ES-I3 (cell line): Measurements from ENCODE around the gene DDX50.
"Not testable (repeated sequence)": the region's sequence is repeated elsewhere in the genome, so short reads cannot be mapped to it uniquely, and the experiment has no call there.

Experiments used
- H3K36me3 ChIP-seq: 2 replicates; pipeline ENCODE4 v1.6.1; 2013; ENCODE audit warnings: mild to moderate bottlenecking, low read length, control low read depth, moderate library complexity; ENCODE audit not compliant: insufficient read depth
- H3K4me1 ChIP-seq: 2 replicates; pipeline ENCODE4 v1.6.1; 2013; ENCODE audit warnings: mild to moderate bottlenecking, control low read depth, low read length; ENCODE audit not compliant: insufficient read depth
- H3K9ac ChIP-seq: 2 replicates; pipeline ENCODE4 v1.6.1; 2013; ENCODE audit warnings: low read depth, mild to moderate bottlenecking, low read length, moderate library complexity
- H3K9me3 ChIP-seq: 2 replicates; pipeline ENCODE4 v1.6.1; 2013; ENCODE audit warnings: mild to moderate bottlenecking, low read length, moderate library complexity; ENCODE audit not compliant: control insufficient read depth, insufficient read depth

The DDX50 gene, protein sequence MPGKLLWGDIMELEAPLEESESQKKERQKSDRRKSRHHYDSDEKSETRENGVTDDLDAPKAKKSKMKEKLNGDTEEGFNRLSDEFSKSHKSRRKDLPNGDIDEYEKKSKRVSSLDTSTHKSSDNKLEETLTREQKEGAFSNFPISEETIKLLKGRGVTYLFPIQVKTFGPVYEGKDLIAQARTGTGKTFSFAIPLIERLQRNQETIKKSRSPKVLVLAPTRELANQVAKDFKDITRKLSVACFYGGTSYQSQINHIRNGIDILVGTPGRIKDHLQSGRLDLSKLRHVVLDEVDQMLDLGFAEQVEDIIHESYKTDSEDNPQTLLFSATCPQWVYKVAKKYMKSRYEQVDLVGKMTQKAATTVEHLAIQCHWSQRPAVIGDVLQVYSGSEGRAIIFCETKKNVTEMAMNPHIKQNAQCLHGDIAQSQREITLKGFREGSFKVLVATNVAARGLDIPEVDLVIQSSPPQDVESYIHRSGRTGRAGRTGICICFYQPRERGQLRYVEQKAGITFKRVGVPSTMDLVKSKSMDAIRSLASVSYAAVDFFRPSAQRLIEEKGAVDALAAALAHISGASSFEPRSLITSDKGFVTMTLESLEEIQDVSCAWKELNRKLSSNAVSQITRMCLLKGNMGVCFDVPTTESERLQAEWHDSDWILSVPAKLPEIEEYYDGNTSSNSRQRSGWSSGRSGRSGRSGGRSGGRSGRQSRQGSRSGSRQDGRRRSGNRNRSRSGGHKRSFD

DNA sequence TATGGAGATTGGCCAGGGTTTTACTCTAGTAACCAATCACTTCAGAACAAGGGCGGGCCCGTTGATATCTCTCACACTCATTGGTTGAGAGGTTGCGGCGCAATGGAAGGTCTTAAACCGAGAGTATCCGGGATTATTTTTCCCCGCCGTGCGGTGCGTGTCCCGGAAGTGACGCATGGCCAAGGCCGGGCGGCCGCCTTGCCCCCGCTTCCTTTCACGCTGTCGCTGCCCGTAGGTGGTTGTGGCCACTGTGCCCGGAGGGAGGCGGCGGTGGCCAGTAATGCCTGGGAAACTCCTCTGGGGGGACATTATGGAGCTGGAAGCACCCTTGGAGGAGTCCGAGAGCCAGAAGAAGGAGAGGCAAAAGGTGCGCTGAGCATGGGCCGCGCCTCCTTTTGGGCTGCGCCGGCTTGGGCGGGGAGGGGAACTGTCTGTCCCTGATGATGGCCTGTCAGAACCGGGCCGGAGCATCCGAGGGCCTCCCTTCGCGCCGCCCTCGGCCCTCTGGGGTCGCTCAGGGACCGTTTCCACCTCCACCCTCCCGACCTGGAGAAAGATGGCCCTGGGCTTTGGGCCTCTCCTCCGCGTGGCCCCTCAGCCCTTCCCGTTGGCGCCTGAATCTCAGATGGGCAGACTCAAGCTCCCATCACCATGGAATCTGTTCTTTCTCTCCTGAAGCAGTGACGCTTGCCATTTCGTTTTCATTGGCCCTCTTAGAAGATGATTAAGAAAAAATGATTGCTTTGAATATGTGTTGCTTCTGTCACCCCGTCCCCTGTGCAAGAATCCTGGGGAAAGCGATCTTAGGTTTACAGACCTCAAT is at the start of gene DDX50:
Gene DDX50, plus strand, starts transcription at position 211 of the 823 bp plus-strand sequence. Its CDS starts 70 bp downstream, at position 281.
- Histone ChIP-seq H3K9me3 (no peaks in the 10 kb centered on the region), H3K9ac (peak within 1 kb of the TSS; percentile 85), H3K4me1 (no peaks in the 10 kb centered on the region), H3K36me3 (no peaks in the 10 kb centered on the region)

DNA sequence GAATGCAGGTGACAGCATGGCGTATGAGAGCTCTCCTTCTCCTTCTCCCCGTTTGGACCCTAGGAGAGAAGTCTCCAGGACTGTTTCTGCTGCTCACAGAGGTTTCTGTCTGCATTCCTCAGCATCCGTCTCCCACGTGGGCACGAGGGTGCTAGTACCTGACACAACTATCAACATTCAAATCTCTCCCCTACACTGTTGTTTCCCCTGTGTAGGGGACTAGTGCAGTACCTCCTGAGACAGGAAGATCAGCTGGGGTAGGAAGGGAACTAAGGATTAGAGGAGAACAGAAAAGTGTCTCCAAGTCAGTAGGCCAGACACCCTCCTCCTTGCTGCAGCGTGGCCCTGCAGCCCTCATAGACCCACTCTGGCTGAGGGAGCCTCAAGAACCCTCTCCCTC is 44.8 kb upstream of the DDX50 start:
- Histone ChIP-seq H3K36me3 (no peaks in the 10 kb centered on the region), H3K9ac (no peak overlapping the region), H3K9me3 (peaks cover 5% of the 10 kb centered on the region), H3K4me1 (no peaks in the 10 kb centered on the region)

DNA sequence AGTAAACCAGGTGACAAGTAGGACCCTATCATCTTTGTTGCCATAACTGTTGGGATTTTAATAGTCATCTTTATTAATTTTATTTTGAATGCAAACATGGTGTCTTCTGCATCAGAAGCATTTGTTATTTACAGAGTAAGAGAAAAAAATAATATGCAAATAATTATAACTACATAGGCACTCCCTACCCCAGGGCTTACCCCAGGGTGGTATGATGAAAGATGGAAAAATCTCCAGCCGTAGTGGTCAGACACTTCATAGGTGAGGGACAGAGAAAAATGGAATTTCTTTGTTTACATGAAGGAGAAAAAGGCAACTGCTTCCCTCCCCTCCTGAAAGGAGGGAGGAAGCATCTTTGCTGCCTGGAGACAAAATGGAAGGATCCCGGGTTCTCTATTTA is 44.1 kb upstream of the DDX50 start:
- no peaks in the 10 kb centered on the region for H3K4me1 ChIP-seq
- H3K9ac ChIP-seq = no peak overlapping the region
- peaks cover 7% of the 10 kb centered on the region for H3K9me3 ChIP-seq
- H3K36me3 ChIP-seq = no peaks in the 10 kb centered on the region

DNA sequence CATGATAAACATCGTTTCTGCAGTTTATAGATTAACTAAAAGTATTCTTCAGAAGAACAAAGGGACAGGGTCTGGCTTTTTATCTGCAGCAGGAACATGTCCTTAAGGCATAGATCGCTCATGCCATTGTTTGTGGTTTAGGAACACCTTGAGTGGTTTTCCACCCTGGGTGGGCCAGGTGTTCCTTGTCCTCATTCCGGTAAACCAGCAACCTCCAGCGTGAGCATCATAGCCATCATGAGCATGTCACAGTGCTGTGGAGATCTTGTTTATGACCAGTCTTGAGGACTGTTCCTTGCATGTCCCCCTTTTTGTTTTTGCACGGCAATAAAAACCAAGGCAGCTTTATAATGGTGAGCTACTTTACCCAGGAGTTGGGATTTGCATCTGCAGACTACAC is 39.9 kb upstream of the DDX50 start:
- Histone ChIP-seq H3K4me1 (no peaks in the 10 kb centered on the region), H3K9ac (no peak overlapping the region), H3K36me3 (no peaks in the 10 kb centered on the region), H3K9me3 (peaks cover 7% of the 10 kb centered on the region)

DNA sequence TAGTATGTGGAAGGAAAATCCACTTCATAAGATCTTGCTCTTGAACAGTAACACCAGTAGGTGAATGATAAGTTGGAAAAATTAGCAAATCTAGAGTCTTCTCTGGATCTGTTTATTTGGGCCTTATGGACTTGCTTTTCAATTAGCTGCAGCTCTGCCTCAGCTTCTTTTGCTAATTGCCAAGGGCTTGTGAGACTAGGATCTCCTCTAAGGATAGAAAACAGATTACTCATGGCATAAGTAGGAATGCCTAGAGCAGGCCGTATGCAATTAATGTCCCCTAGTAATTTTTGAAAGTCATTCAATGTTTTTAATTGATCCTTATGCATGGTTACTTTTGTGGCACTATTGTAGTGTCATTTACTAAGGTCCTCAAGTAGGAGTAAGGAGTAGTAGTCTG is 36.5 kb upstream of the DDX50 start:
- Histone ChIP-seq H3K9ac (no peak overlapping the region), H3K36me3 (no peaks in the 10 kb centered on the region), H3K4me1 (no peaks in the 10 kb centered on the region), H3K9me3 (peaks cover 11% of the 10 kb centered on the region)

DNA sequence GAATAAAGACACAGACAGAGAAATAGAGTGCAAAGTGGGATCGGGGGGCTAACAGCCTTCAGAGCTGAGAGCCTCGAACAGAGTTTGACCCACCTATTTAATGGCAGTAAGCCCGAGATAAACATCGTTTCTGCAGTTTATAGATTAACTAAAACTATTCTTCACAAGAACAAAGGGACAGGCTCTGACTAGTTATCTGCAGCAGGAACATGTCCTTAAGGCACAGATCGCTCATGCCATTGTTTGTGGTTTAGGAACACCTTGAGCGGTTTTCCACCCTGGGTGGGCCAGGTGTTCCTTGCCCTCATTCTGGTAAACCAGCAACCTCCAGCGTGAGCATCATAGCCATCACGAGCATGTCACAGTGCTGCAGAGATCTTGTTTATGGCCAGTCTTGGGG is 32.9 kb upstream of the DDX50 start:
- not testable (repeated sequence) for H3K36me3 ChIP-seq, H3K9ac ChIP-seq, H3K9me3 ChIP-seq
- H3K4me1 ChIP-seq = peaks cover 14% of the 10 kb centered on the region

DNA sequence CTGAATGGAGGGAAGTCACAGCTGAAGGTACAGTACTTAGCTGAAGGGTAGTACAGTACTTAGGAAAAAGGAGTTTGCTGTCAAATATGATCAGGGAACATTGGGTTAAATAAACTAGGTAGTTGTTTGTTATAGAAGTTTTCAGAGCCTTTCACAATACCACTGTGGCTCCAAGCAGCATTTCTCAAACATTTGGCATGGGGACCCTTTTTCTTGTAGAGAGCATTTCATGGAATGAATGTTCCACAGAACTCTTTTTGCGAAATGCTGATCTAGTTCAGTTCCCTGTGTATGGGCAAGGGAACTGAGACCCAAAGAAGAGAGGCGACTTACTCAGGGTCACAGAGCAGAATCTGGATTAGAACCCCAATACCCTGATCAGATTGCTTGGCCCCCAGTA is 31.5 kb upstream of the DDX50 start:
- Histone ChIP-seq H3K4me1 (peaks cover 14% of the 10 kb centered on the region), H3K36me3 (no peaks in the 10 kb centered on the region), H3K9ac (no peak overlapping the region), H3K9me3 (peaks cover 8% of the 10 kb centered on the region; the same call in 1 of the 2 replicates)

DNA sequence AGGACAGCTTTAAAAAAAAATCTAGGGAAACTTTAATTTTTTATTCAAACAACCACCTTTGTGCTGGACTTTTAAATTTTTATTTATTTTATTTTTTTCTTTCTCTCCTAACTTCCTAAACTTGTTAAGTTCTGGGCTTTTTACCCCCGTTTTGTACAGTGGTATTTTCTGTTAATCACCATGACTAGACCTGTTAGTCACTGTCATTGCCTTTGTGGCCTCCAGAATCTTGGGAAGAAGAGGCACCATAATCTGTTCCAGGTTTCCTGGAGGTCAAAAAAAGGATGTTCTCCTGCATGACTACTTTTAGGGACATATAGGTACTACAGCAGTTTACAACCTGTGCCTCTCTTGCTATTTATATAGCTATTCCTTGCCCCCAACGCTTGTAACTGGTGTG is 31.1 kb upstream of the DDX50 start:
- H3K36me3 ChIP-seq = no peaks in the 10 kb centered on the region
- peaks cover 8% of the 10 kb centered on the region; the same call in 1 of the 2 replicates for H3K9me3 ChIP-seq
- no peak overlapping the region for H3K9ac ChIP-seq
- peaks cover 14% of the 10 kb centered on the region for H3K4me1 ChIP-seq

DNA sequence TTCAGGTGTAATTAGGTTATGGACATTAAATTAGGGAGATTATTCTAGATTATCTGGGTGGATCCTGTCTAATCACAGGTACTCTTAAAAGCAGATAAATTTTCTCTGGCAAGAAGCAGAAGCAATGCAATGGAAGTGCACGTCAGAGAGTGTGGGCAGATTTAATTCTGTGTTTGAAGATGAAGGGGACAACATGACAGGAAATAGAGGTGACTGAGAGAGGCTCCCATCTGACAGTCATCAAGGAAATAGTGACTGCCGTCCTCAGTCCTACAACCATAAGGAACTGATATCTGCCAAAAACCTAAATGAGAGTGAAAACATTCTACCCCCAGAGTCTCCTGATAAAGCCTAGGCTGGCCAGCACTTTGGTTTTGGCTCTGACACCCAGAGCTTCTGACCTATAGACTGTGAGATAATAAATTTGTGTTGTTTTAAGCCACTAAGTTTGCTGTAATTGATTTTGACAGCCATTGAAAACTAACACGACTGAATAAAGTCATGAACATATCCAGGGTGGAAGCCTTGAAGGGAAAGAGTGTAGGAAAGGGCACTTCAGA is 30.5 kb upstream of the DDX50 start:
- Histone ChIP-seq H3K9ac (no peak overlapping the region), H3K9me3 (peaks cover 8% of the 10 kb centered on the region; the same call in 1 of the 2 replicates), H3K36me3 (no peaks in the 10 kb centered on the region), H3K4me1 (peaks cover 14% of the 10 kb centered on the region)

DNA sequence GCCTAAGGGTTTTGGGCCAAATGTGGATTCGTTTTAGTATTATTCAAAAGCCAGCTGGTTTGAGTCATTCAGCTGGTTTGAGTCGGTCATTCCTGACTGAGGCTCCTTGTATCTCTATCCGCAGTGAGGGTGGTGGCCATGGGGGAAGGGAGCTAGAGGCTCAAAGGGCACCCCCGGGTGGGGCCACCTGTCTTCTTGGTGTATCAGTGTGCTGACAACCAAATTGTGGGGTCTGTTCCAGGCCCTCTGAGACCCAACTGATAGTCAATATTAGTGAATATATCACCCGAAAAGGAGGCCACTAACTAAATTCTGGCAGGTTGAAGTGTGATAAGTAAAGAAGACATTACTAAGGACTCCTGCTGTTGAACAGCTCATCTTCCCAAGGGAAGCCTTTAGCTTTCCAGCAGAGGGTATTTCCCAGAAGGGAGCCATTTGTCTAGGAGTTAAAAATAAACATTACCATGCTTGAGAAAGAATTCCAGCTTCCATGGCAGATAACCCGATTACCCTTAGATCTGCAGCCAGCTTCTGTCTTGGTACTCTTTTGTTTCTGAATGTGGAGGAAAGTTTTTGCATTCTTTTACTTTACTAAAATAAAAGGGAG is 29.9 kb upstream of the DDX50 start:
- H3K9me3 ChIP-seq = peaks cover 8% of the 10 kb centered on the region; the same call in 1 of the 2 replicates
- H3K36me3 ChIP-seq = no peaks in the 10 kb centered on the region
- H3K4me1 ChIP-seq = peaks cover 14% of the 10 kb centered on the region
- no peak overlapping the region for H3K9ac ChIP-seq

DNA sequence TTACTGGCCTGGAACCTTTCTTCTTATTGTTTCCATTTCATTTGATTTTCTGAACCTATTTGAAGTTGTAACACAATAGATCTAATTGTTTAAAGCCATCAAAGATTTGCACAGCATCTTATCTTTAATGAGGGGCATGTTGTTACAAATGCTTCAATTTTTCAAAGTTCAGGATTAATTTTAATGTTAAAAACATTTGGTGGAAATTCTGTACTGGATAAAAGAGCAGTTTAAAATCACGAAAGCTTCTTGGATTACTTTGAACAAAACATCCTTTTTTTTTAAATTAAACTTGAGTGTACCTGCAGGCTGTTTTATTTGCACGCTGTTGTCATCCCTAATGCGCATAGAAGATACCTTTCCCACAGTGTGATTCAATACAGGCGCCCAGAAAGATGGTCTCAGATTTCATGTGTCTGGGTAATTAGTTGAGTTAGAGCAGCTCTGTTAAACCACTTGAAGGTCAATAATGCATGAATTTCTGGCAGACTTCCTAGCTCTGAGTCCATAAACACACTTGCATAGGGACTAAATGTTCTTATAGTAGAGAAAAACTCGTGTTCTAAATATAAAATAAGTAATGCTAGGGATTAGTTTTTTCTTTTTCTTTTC is 29.3 kb upstream of the DDX50 start:
- no peaks in the 10 kb centered on the region for H3K36me3 ChIP-seq
- H3K4me1 ChIP-seq = peaks cover 14% of the 10 kb centered on the region
- no peak overlapping the region for H3K9ac ChIP-seq
- H3K9me3 ChIP-seq = peaks cover 8% of the 10 kb centered on the region; the same call in 1 of the 2 replicates

DNA sequence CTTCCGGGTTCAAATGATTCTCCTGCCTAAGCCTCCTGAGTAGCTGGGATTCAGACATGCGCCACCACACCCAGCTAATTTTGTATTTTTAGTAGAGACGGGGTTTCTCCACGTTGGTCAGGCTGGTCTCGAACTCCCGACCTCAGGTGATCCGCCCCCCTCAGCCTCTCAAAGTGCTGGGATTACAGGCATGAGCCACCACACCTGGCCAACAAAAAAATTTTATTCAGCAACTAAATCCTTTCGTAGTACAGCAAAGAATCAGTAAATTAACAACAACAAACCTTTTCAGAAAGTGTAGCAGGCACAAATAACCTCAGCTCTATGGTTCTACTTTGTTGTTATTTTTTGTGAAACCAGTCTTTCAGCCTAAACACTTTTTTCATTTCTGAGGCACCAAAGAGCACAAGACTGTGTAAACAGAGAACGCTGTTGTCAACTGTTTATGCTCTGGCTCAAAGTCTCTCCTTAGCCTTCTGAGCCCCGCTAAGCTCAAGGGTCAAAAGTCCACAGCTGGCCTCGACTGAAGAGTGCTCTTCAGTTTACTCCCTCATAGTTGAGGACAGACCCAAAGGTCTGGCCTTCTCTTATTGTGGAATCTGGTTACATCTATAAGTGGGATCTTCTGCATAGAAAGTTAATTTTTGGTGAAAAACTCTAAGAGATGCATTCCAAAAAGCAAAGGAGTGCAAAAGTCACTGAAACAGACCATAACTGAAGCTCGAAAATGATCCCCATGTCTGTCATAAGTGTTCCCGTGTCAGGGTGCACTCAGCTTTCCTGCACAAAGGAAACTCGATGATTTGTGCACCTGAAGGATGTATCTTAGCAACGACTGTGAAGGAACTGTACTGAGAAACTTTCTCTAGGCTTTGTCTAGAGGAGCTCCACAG is 24.6 kb upstream of the DDX50 start:
- peaks cover 22% of the 10 kb centered on the region for H3K4me1 ChIP-seq

More for the DNA sequence above, 24.6 kb upstream of the DDX50 start:
- Histone ChIP-seq H3K9ac (no peak overlapping the region), H3K9me3 (no peaks in the 10 kb centered on the region), H3K36me3 (no peaks in the 10 kb centered on the region)
